ENCODE data around the gene TAF5. TPM values are rescaled to one million over a fixed set of nuclear protein-coding genes. Genes with fewer than 3 reads are reported as not detected.

Gene TAF5
- total RNA-seq, 1 donor: 5.6 TPM

DNA sequence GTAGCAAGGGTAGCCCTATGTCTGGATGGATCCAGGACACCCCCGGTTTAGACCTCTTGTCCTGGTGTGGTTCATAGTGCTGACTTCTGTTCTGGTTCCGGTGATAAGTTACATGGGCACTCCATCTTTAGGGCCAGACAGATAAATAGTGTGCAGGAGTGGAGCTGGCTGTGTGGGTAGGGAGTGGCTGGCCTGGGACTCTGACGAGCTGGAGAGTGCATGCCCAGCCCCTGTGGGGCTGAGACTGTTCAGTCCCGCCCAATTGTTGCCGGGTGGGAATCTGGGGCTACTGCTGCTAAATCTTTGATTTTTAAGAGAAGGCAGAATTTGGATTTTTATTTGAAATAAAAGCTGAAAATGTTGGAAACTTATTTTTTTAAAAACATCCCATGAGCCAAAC is 56.0 kb downstream of the TAF5 start:
- TF ChIP-seq, protein P1, sequence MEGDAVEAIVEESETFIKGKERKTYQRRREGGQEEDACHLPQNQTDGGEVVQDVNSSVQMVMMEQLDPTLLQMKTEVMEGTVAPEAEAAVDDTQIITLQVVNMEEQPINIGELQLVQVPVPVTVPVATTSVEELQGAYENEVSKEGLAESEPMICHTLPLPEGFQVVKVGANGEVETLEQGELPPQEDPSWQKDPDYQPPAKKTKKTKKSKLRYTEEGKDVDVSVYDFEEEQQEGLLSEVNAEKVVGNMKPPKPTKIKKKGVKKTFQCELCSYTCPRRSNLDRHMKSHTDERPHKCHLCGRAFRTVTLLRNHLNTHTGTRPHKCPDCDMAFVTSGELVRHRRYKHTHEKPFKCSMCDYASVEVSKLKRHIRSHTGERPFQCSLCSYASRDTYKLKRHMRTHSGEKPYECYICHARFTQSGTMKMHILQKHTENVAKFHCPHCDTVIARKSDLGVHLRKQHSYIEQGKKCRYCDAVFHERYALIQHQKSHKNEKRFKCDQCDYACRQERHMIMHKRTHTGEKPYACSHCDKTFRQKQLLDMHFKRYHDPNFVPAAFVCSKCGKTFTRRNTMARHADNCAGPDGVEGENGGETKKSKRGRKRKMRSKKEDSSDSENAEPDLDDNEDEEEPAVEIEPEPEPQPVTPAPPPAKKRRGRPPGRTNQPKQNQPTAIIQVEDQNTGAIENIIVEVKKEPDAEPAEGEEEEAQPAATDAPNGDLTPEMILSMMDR (IDR thresholded peaks at IDR 0.05; ENCODE audit: insufficient read depth, low read depth, low read length): no peak
- no peak for DNase-seq (ENCODE audit: low read depth)
- no peak overlapping the region for H3K4me3 ChIP-seq (ENCODE audit: low read depth, low read length)

DNA sequence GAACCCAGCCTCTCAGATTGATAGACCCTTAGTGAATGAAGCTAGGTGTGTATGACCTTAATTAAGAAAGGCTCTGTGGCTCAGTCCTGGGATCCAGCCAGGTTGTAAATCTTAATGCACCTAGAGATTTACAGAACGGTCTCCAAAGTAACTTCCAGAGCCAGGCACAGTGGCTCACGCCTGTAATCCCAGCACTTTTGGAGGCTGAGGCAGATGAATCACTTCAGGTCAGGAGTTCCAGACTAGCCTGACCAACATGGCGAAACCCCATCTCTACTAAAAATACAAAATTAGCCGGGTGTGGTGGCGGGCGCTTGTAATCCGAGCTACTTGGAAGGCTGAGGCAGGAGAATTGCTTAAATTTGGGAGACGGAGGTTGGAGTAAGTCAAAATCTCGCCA is 60.1 kb downstream of the TAF5 start:
- H3K4me3 ChIP-seq (ENCODE audit: low read depth, low read length): no peak overlapping the region
- no peak for DNase-seq (ENCODE audit: low read depth)
- TF ChIP-seq, protein P1 (IDR thresholded peaks at IDR 0.05; ENCODE audit: insufficient read depth, low read depth, low read length): no peak

DNA sequence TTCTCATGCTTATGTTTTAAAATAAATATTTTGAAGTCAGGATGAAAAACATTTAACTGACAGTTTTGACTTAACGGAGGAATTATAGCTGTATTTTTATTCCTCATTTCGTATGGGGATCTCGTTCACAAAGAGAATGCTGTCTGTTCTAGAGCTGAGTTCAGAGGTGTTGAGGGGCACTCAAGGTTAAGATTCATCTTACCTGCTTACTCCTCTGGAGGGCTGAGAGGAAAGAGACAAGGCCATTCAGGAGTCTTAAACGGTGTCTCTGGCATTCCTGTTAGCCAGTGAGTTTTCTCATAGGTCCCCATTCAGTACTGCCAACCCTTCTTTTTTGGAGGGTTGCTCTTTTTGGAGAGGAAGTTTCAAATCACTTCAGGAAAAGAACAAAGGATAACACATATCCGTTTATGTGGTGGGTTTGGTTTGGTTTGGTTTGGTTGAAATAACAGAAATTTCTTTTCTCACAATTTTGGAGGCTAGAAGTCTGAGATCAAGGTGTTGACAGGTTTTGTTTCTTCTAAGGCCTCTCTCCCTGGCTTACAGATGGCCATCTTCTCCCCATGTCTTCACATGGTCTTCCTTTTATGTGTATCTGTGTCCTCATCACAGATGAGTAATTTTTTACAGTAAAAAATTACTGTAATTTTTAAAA is 61.3 kb downstream of the TAF5 start:
- no peak overlapping the region for H3K4me3 ChIP-seq (ENCODE audit: low read depth, low read length)
- TF ChIP-seq, protein P1 (IDR thresholded peaks at IDR 0.05; ENCODE audit: insufficient read depth, low read depth, low read length): no peak
- DNase-seq (ENCODE audit: low read depth): no peak

DNA sequence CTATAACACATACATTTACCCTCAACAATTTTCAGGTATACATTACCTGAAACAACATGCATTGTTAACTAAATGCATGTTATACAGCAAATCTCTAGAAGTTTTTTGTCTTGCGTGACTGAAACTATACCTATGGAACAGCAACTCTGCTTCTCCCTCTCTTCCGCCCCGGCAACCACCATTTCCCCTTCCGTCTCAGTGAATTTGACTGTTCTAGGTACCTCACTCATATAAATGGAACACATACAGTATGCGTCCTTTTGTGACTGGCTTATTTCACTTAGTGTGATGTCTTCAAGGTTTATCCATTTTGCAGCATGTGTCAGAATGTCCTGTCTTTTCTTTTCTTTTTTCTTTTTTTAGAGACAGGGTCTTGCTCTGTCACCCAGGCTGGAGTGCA is 61.9 kb downstream of the TAF5 start:
- TF ChIP-seq, protein P1 (IDR thresholded peaks at IDR 0.05; ENCODE audit: insufficient read depth, low read depth, low read length): no peak
- no peak for DNase-seq (ENCODE audit: low read depth)
- no peak overlapping the region for H3K4me3 ChIP-seq (ENCODE audit: low read depth, low read length)

DNA sequence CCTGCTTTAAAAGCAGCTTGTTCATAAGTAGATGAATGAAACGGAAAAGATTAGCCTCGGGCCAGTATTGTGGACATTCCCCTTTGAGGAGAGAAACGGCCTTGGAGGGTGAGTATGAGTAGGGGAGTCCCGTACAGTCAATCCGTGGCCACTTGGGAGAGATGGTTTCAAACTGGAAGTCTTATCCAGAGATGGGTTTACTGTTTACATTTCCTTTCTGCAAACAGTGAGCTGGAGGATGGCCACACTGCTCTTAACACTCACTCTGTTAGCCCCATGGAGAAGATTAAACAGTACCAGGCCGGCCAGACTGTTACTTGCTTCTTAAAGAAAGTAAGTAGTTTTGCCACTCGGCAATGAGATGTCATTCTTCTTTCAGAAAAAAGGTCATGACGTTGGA is 64.1 kb downstream of the TAF5 start:
- TF ChIP-seq, protein P1 (IDR thresholded peaks at IDR 0.05; ENCODE audit: insufficient read depth, low read depth, low read length): no peak
- DNase-seq (ENCODE audit: low read depth): no peak
- H3K4me3 ChIP-seq (ENCODE audit: low read depth, low read length): no peak overlapping the region

DNA sequence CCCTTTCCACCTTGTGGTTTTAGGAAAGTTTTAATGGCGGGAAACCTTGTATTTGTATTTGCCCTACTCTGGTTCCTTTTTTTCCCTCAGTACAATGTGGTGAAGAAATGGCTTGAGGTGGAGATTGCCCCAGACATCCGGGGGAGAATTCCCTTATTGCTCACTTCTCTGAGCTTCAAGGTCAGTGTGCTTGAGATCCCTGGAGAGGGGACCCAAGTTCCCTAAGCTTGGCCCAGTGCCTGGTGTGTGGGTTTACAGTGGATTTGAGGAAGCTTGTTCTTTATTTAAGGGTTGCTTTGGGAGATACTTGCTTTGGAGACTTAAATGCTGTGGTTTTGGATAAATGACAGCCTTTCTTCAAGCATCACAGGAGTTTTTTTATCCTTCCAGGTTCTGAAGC is 66.1 kb downstream of the TAF5 start:
- H3K4me3 ChIP-seq (ENCODE audit: low read depth, low read length): no peak overlapping the region
- DNase-seq (ENCODE audit: low read depth): no peak
- TF ChIP-seq, protein P1 (IDR thresholded peaks at IDR 0.05; ENCODE audit: insufficient read depth, low read depth, low read length): no peak

Other genes starting within 250 kb of the TAF5 start
- gene NT5C2, start 174.7 kb upstream of the TAF5 start, total RNA-seq: 64.4 and 92.0 TPM in 2 replicates
- 0.32 and 0.43 TPM in 2 replicates for gene RPEL1, start 122.1 kb upstream of the TAF5 start, total RNA-seq
- 1.3 and 1.7 TPM in 2 replicates for gene INA, start 90.8 kb upstream of the TAF5 start, total RNA-seq
- 10.4 and 17.1 TPM in 2 replicates for gene PCGF6, start 16.8 kb upstream of the TAF5 start, total RNA-seq
- gene ATP5MK, start 28.5 kb downstream of the TAF5 start, total RNA-seq: 175 and 217 TPM in 2 replicates
- 28.7 and 36.3 TPM in 2 replicates for gene PDCD11, start 28.6 kb downstream of the TAF5 start, total RNA-seq
- 19.6 and 32.4 TPM in 2 replicates for gene CALHM2, start 84.4 kb downstream of the TAF5 start, total RNA-seq
- not detected in 2 replicates for gene CALHM1, start 90.9 kb downstream of the TAF5 start, total RNA-seq
- gene CALHM3, start 111.3 kb downstream of the TAF5 start, total RNA-seq: under 0.01 TPM in 2 replicates
- under 0.01 TPM in 2 replicates for gene NEURL1, start 125.7 kb downstream of the TAF5 start, total RNA-seq